GM12891 (cell line): ENCODE measurements around the gene CIZ1.

ENCODE experiments used
- DNase-seq: peaks from one replicate; pipeline ENCODE4 v3.0.0; 2011; ENCODE audit warnings: low spot score; ENCODE audit not compliant: insufficient read length
- FAIRE-seq: peaks from 2 replicates; lab custom pipeline; 2011; peaks lifted over from hg19 to GRCh38; lab: Jason Lieb, UNC
- PAX5 ChIP-seq: IDR thresholded peaks from 2 replicates; pipeline ENCODE4 v1.6.1; 2011; ENCODE audit warnings: low read length, moderate library complexity, mild to moderate bottlenecking; ENCODE audit not compliant: insufficient read depth, severe bottlenecking
- POLR2A ChIP-seq: IDR thresholded peaks from 2 replicates; pipeline ENCODE4 v1.6.1; 2011; ENCODE audit warnings: low read depth, low read length, control low read depth
- POLR2AphosphoS5 ChIP-seq: IDR thresholded peaks from 2 replicates; pipeline ENCODE4 v1.6.1; 2011; ENCODE audit warnings: low read depth, low read length, control low read depth
- POU2F2 ChIP-seq: IDR thresholded peaks from 2 replicates; pipeline ENCODE4 v1.6.1; 2011; ENCODE audit warnings: low read depth, mild to moderate bottlenecking, control low read depth, low read length, moderate library complexity
- SPI1 ChIP-seq: IDR thresholded peaks from 2 replicates; pipeline ENCODE4 v1.6.1; 2011; ENCODE audit warnings: low read depth, low read length, control low read depth
- TAF1 ChIP-seq: IDR thresholded peaks from 2 replicates; pipeline ENCODE4 v1.6.1; 2011; ENCODE audit warnings: low read depth, low read length, control low read depth

The CIZ1 gene

GRCh38 chr9:128145951-128146351 is 45.4 kb downstream of the CIZ1 start:
- DNase-seq: no peak
- TF ChIP-seq POLR2A (no peak), SPI1 (no peak), PAX5 (no peak), POU2F2 (no peak), TAF1 (no peak), POLR2AphosphoS5 (no peak)
- no peak for FAIRE-seq

- DNase-seq (no peak), FAIRE-seq (no peak)
- TF ChIP-seq PAX5: no peak
- TF ChIP-seq TAF1: no peak
- TF ChIP-seq POU2F2: no peak
- TF ChIP-seq POLR2A: no peak
- TF ChIP-seq POLR2AphosphoS5: no peak
- no peak for TF ChIP-seq SPI1
These were observed 45.8 kb downstream of the CIZ1 start for GRCh38 chr9:128145536-128145935.

DNA sequence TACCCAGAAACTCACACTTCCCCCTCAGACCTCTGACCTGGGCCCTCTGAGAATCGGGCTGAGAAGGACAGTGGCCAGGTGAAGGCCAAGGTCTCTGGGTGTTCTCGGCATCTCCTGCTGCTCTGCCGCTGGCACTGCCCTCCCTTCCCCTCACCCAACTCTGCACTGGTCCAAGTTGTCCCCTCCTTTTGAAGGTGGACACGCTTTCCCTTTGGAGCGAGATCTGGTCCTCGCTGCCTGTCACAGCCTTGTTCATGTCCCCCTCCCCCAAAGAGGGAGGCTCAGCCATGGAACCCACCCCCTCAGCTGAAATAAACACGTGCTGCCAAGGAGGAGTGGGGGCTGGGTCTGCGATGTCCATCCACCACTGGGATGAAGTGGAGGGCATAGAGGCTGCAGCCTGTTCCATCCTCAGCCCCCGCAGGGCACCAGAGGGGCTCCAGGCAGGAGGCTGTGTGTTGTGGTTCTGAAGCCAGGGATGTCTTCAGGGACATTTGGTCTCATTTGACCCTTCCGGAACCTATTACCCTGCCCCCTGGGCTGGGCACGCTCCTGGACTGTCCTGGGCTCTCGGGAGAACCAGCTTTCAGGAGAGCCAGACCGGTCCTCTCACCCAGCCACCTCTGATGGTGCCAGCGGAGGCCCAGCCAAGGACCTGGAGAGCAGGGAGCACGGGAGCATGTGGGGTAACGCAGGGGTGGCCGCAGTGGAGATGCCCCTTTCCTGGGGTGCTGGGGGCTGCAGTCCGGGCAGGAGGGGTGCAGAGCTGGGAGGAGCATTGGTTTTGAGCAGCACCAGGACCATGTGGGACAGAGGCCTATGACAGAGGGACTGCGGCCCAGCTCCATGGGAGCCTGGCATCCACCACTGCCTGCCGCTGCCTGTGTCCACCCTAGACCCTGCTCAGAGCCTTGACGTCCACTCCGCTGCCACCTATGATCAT is 46.9 kb downstream of the CIZ1 start:
- DNase-seq (no peak), FAIRE-seq (no peak)
- TF ChIP-seq TAF1: no peak
- TF ChIP-seq POLR2AphosphoS5: no peak
- no peak for TF ChIP-seq PAX5
- TF ChIP-seq SPI1: no peak
- no peak for TF ChIP-seq POLR2A
- TF ChIP-seq POU2F2: no peak

DNA sequence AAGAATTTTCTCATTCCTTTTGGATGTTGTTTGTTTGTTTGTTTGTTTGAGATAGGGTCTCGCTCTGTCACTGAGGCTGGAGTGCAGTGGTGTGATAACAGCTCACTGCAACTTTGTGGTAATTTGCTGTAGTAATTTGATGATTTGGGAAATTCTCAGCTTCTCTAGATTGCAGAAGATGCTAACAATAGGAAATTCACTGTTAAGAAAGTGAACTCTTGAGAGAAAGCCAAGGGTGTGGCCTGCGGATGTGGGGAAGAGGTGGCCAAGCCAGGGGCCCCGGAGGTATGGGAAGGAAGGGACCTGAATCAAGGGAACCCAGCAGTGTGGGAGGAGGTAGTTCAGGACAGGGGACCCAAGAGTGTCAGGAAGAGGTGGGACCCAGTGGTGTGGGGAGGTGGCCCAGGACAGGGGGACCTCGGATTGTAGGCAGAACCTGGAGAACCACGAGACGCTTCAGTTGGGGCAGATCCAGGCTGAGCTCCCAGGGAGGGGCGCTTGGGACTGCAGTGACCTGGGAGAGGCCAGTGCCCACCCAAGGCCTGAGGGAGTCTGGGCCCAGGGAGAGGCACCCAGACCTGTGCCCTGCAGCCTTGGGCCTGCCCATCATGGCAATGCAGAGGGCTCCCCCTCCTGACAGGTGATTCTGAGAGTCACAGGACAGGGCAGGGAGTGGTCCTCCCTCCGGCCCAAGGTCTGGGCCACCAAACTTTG is 47.7 kb downstream of the CIZ1 start:
- FAIRE-seq: no peak
- no peak for TF ChIP-seq SPI1
- no peak for DNase-seq

- FAIRE-seq (no peak), DNase-seq (no peak)
- no peak for TF ChIP-seq POLR2AphosphoS5
- TF ChIP-seq SPI1: no peak
- no peak for TF ChIP-seq TAF1
- no peak for TF ChIP-seq POLR2A
- no peak for TF ChIP-seq PAX5
- no peak for TF ChIP-seq POU2F2
These were observed 48.8 kb downstream of the CIZ1 start for GRCh38 chr9:128142596-128142995.

GRCh38 chr9:128142061-128142460 is 49.3 kb downstream of the CIZ1 start:
- no peak for FAIRE-seq
- TF ChIP-seq TAF1 (no peak), PAX5 (no peak), POLR2A (no peak), SPI1 (no peak), POLR2AphosphoS5 (no peak), POU2F2 (no peak)
- DNase-seq: no peak

DNA sequence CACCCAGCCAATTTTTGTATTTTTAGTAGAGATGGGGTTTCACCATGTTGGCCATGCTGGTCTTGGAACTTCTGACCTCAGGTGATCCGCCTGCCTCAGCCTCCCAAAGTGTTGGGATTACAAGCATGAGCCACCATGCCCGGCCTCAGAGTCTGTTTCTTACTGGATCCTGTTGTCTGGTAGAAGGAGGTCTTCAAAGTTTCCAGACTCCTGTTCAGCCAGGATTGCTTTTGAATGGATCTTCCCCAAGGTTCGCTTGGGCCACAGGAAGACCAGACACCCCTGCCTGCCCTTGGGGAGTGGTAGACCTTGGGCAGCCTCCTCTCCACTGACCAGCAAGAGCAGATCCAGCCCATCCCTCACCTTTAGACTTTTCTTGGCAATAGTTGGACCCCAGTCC is 49.8 kb downstream of the CIZ1 start:
- DNase-seq (no peak), FAIRE-seq (no peak)
- TF ChIP-seq PAX5 (no peak), POU2F2 (no peak), SPI1 (no peak), TAF1 (no peak), POLR2A (no peak), POLR2AphosphoS5 (no peak)

GRCh38 chr9:128139621-128140020 is 51.8 kb downstream of the CIZ1 start:
- FAIRE-seq: no peak
- DNase-seq: no peak
- no peak for TF ChIP-seq PAX5
- no peak for TF ChIP-seq SPI1
- no peak for TF ChIP-seq POLR2A
- no peak for TF ChIP-seq POLR2AphosphoS5
- no peak for TF ChIP-seq TAF1
- no peak for TF ChIP-seq POU2F2

- FAIRE-seq (no peak), DNase-seq (no peak)
- TF ChIP-seq POLR2AphosphoS5 (no peak), SPI1 (no peak), PAX5 (no peak), POU2F2 (no peak), POLR2A (no peak), TAF1 (no peak)
These were observed 53.4 kb downstream of the CIZ1 start for GRCh38 chr9:128138001-128138400.
